NCI-H1105 (cell line): ENCODE data around the gene ANAPC13.

Experiments used
- DNase-seq: peaks from one replicate; lab custom pipeline; 2025; lab: John Stamatoyannopoulos, UW

Gene ANAPC13

DNA sequence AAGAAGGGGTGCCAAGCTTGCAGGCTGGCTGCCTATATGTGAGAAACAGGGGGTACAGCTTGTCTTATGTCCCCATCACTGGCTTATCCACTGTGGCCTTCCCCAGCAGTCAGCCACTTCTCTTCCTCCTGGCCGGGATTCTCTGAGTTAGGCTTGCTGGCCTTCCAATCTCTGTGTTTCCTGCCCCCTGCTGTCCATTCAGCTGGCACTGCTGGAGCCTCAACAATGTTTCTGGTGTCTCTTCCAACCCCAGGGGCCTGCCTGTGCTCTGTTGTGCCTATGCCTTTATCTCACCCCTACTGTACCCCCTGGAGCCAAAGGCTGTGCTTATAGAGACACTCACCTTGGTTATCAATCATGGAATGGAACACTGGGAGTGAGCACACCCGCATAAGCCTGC, 36.5 kb downstream of the ANAPC13 start:
- peak; percentile 42 for DNase-seq

DNA sequence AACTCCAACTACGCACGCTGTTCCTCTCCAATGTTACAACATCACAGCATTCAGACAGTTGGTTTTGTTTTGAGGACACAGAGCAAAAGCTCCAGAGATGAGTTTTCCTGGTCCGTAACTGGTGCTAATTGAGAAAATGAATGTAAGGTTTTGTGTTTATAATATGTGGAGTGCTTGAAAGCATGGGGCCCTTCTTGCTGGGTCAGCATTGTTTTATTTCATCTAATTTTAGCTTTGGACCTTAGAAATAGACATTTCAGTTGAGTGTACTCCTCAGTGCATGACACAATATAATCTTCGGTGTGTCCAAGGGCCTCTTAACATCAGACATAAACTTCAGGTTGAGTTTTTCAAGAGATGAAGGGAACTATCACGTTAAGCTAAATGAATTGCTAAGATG, 37.1 kb downstream of the ANAPC13 start:
- no peak for DNase-seq

DNA sequence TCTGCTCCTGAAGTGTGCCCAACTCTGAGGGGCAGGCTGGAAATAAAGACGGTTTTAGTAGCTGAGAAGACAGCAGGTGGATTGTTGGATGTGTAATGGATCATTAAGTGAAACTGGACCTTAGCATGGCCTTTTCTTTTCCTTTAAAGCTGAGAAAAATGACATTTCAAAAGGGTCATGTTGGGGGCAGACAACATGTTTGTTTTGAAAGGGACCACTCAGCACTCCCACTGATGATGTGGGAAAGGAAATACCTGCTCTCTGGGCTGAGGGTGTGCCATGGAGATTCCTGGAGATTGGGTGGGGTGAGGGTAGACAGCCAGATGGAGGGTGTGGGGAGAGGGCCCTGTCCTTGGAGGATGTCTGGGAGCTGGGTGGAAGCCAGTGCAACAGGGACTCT, 38.4 kb downstream of the ANAPC13 start:
- DNase-seq: no peak

DNA sequence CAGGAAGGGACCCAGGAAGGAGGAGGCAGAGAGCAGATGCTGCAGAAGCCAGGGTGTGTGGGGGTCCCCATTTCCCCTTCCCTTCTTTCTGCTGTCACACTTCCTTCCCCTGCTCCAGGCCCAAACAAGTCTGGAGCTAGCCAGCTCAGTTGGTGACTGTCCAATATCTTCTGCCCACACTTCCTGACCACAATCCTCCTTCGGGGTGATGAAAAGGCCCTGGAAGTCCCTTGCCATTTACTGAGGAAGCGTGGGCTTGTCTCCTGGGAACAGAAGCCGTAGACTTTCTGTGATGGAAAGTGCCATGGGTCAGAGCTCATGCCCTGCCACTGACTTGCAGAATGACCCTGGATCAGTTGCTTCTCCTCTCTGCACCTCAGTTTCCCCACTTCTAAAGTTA, 39.0 kb downstream of the ANAPC13 start:
- no peak for DNase-seq

DNA sequence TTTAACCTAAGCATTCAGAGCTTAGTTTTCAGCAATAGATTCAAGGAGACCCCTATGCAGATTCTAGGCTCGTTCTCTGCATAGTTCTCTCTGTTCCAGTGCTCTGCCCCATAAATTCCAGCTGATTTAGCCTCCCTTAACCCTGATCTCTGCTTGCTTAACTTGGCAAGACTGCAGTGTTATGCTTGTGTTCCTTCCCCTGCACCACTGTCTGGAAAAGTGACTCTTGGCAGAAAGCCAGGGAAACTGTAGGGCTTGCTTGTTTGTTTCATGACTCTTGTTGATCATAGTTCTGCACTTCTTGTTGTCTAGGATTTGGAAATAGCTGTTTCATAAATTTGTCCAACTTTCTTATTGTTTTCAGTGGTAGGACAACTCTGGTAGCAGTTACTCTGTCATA, 40.1 kb downstream of the ANAPC13 start:
- peak; percentile 34 for DNase-seq

DNA sequence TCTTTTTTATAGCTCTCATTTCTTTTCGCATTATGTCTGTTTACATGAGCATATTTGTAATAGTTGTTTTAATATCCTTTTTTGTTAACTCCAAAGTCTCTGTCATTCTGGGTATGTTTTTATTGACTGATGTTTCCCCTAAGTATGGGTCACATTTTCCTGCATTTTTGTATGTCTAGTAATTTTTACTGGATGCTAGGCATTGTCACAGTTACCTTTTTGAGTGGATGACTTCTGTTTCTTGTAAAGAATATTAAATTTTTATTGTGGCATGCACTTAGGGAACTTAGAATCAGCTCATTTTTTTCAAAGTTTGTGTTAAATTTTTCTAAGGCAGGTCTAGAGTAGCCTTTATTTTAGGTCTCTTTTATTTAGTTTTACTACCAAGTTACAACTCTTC, 40.7 kb downstream of the ANAPC13 start:
- DNase-seq: no peak

DNA sequence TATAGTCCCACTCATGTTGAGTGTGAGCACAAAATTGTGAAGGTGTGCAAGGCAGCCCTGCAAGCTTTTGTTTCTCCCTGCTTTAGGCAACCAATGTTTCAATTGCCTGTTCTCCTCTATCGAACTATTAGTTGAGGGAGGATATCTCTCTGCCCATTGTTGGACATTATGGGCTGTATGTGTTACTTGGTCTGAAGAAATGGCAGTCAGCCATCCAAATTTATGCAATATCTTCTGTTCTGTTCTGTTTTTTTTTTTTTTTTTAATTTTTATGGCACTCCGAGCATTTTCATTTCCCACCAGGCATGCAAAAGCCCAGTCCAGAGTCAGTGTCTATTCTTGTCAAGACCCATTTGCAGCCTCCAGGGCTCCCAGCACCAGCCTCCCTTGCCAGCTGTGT, 44.0 kb downstream of the ANAPC13 start:
- DNase-seq: no peak

DNA sequence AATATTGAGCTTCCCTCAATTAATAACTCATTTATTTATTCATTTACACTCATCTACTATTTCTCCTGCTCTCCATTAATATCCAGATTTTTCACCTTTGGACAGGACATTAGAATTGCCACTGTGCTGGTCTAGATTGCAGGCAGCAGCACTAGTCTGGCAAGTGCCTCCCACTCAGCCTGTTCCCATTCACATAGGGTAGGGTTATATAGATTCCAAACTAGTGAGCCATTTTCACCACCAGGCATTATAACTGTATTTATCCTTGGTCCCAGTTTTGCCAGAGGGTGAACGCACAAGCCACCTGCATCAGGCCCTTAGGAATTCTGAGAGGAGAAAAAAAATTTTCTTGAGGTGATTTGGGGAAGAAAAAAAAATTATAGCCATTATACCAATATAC, 44.5 kb downstream of the ANAPC13 start:
- no peak for DNase-seq

DNA sequence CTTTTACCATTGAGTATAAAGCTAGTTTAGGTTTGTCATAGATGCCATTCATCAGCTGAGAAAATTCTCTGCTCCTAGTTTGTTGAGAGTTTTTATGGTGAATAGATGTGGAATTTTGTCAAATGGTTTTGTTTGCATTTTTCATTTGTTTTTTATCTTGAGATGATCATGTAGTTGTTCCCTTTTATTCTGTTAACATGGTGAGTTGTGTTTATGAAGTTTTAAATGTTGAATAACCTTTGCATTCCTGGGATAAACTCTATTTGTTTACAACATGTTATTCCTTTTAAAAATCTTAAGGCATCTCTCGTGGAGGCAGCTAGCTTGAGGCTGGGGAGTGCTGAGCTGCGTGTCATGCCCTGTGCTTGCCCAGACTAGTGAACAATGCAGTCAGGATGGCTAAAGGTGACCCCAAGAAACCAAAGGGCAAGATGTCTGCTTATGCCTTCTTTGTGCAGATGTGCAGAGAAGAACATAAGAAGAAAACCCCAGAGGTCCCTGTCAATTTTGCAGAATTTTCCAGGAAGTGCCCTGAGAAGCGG, 48.5 kb downstream of the ANAPC13 start:
- DNase-seq: no peak

DNA sequence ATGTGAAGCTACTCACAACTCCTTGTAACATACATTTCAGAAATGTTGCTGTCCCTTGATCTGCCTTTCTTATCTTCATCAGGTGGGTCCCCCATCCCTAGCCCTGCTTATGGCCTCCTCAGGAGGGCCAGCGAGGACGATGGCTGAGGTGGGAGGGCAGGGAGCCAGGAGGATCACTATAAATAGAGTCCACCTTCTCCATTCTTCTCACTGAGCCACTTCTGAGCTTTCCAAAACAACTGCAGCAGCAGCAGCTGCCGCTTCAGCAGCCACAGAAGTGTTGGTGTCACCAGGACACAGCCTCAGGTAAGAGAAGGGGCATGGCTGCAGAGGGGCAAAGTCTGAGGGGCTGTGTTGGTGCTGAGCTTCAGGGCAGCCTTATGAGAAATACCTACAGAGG, 53.5 kb downstream of the ANAPC13 start:
- DNase-seq: no peak

DNA sequence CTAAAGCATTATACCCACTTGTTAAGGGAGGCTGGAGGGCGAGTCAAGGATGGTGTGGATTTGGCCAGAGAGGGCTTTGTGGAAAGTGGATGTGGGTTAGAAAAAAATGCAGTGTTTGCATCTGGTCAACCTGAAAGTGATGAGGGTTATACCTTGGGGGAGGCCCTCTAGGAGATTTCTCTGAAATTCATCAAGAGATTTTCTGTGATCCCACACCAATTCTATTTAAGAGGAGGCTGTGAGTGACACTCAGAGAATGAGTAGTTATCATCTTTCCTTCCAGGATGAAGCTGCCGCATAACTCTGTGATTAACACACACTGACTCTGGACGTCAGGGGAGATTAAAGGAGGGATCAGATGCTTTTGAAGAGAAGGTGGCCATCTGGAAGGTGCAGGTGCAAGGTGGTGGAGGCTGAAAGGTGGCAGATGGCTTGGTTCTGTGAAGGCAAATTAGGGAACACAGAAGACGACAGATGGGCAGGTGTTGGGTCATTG, 54.8 kb downstream of the ANAPC13 start:
- peak; percentile 28 for DNase-seq

DNA sequence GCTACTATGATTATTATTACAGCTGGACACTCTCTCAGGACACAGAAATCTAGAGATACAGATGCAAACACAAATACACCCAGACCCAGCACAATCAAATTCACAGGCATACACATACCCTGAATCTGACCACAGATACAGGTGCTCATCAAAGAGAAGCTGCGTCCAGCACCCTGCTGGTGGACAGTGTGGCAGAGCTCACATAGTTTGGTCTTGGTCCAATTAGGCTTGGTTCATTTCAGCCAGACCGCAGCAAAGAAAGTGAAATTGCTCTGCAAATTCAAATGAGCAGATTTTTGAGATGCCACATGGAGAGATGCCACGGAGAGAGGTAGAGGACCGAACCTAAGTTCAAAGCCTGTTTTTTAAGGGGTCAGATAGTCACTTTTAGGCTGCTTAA, 55.6 kb downstream of the ANAPC13 start:
- DNase-seq: no peak

DNA sequence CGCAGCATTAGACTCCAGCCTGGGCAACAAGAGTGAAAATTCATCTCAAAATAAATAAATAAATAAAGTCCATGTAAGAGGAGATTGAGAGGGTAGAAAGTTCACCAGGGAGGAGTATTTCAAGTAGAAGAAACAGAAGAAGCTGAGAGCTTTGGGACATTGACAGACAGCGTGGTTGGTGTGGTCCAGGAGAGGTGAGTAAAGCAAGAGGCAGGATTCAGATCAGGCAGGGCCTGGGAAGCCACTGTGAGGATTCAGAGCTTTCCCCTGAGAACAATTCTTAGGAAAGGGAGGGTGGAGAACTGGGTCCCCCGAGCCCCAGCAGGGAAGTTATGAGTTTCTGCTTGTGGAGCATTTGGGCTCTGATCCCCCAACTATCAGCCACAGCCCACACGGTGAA, 57.4 kb downstream of the ANAPC13 start:
- DNase-seq: no peak
